ENCODE results near the gene AUTS2.

DNA sequence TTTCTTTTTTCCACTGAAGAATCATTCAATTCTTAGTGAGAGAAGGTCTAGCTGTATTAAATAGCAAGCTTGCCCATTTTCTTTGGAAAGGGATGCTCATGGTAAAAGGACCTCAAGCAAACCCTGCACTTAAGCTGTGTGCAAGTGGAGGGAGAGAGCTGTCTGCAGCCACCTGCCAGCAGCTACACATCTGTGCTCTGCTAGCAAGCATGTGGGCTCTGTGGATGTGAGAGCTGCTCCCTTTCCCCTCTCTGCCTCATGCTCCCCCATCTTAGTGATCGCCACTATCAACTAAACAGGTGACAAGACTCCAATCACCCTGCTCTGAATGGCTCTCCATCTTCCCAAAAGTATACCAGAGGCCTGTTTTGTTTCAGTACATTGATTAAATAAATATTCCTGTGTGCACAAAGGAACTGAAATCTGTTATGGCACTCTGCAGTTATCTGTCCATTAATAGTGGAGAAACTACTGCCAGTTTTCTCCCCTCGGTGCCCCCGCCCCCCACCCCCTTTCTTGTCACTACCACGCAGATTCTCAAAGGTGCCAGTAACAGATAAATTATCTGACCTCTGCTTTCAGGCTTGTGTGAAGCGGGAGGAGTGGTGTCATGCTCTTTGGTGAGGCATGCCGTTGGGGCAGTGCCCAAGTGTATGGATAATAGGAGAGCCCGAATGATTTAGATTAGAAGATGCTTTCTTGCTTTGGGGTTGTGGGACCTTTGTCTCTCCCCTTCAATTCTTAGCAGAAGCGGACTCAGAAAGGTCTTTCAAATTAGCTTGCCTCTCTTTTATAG lies 26.4 kb downstream of the AUTS2 start:
- TF ChIP-seq, protein P1, sequence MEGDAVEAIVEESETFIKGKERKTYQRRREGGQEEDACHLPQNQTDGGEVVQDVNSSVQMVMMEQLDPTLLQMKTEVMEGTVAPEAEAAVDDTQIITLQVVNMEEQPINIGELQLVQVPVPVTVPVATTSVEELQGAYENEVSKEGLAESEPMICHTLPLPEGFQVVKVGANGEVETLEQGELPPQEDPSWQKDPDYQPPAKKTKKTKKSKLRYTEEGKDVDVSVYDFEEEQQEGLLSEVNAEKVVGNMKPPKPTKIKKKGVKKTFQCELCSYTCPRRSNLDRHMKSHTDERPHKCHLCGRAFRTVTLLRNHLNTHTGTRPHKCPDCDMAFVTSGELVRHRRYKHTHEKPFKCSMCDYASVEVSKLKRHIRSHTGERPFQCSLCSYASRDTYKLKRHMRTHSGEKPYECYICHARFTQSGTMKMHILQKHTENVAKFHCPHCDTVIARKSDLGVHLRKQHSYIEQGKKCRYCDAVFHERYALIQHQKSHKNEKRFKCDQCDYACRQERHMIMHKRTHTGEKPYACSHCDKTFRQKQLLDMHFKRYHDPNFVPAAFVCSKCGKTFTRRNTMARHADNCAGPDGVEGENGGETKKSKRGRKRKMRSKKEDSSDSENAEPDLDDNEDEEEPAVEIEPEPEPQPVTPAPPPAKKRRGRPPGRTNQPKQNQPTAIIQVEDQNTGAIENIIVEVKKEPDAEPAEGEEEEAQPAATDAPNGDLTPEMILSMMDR (IDR thresholded peaks at IDR 0.05), result no peak
- no peak for TF ChIP-seq POLR2A (IDR thresholded peaks at IDR 0.05)

Measured in breast epithelium (tissue), 3 donors.